Colon (tissue), 2 donors: Measurements from ENCODE around the gene CELA3A.

ENCODE experiments used
- FAIRE-seq: peaks from 2 replicates; lab custom pipeline; 2012; peaks lifted over from hg19 to GRCh38; lab: Jason Lieb, UNC
- donor health status: control.
- donor health status: control.

CELA3A gene

DNA sequence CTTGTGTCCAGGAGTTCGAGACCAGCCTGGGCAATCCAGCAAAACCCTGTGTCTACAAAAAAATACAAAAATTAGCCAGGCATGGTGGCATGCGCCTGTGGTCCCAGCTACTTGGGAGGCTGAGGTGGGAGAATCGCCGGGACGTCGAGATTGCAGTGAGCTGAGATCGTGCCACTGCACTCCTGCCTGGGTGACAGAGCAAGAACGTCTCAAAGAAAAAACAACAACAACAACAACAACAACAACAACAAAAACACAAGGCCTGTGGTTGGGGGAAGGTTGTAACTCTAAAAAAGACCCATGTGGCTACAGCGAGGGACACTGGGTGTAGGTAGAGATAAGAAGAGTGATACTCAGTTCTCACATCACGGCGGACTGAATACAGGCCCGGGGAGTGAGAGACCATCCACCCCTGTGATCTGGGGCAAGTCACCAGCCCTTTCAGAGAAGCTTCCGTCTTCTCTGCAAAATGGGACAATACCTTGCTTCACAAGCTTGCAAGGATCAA lies 50.2 kb downstream of the CELA3A start:
- FAIRE-seq: no peak

DNA sequence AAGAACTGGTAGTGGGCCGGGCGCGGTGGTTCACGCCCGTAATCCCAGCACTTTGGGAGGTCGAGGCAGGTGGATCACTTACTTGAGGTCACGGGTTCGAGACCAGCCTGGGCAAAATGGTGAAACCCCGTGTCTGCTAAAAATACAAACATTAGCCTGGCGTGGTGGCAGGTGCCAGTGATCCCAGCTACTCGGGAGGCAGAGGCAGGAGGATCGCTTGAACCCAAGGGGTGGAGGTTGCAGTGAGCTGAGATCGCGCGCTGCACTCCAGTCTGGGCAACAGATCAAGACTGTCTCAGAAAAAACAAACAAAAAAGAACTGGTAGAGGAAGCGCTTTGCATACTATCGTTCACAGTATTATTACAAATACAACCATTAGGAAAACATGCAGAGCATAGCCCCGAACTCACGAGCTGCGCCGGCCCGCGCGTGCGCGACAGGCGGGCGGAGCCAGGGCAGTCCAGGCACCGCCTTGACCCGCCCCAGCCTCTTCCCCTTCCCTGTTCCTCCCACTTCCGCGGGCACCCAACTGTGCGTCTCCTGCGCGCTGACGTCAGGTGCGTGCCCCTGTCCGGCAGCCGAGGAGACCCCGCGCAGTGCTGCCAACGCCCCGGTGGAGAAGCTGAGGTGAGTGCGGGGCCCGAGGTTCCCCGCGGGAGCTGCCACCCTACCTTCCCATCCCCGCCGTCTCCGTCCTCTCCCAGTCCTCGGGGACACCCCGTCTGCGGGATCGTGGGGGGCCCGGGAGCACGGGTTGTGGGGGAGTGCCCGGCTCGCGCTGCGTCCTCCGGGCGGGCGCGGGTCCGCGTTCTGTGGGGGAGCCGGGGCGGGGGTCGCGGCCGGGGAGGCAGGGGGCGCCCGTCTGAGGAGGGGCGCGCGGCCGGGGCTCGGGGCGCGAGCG lies 50.9 kb downstream of the CELA3A start, which contains the start of gene CDC42:
CDC42 (plus strand) TSS at position 595 of the 902 bp plus-strand sequence. CDS start 25,770 bp downstream, outside the sequence.
- FAIRE-seq: no peak

DNA sequence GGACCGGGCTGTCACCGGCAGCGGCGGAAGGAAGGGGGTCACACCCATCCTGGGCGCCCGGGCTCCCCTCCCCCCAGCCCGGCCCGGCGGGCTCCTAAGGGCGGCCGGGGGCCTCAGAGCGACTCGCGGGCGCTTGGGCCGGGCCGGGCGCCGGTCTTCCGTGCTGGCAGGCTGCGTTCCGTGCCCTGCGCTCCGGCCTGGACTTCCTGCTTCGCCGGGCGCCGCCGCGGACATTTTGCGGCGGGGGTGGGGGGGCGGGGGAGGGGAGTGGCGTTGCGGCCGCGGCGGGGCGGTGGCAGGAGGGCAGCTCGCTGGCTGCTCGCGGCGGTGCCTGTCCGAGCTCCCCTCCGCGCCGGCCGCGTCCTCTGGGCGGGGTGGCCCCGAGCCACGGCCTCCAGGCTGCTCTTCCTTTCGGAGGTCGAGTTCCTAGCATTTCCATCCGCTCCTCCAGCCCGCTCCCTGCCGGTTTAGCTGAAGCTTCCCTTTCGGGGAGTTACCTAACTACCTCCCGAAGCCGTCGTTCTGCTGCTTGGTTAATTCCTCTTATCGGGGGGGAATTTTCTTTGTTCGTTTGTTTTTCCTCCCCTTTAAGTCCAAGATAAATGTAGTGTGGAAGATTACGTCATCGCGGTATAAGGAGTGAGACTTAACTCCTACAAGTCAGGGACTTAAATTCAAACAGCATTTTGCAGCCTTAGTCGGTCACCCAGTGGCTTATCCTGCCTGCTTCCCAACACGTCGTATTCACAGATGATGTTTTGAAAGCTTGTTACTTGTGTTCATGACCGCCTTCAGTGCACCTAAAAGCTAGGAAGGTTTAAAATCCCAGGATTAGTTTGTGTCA lies 51.8 kb downstream of the CELA3A start:
- no peak for FAIRE-seq

DNA sequence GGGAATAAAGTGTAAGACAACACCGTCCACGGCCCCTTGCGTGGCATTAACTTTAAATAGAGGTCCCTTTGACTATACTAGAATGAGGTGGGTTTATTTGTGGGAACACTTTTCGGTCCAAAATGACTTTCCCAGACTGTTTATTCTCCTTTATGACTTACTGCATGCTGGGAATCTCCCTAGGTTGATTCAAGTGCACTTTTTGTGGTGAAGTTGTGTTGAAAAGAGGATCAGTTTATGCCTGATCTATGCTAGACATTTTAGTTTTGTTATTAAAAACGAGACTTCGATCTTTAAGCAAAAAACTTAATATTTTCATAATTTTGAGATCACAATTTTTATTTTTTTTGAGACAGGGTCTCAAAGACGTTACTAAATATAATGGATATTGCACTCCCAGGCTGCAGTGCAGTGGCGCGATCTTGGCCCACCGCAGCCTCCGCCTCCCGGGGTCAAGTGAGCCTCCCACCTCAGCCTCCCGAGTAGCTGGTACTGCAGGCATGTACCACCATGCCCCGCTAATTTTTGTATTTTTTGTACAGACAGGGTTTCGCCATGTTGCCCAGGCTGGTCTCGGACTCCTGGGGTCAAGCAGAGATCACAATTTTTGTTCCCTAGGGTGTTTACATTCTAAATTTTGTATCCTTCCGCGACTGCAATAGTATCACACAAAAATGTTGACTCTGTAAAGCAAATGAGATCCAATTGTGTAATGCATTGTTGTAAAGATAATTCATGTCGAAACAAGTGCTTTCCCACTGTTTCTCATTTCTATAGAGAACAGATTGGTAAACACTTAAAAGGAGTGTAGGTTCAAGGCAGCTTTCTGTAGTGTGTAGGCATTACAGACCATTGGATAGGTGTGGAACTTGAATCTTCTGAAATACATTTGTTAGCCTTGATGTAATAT lies 52.7 kb downstream of the CELA3A start:
- FAIRE-seq: no peak

DNA sequence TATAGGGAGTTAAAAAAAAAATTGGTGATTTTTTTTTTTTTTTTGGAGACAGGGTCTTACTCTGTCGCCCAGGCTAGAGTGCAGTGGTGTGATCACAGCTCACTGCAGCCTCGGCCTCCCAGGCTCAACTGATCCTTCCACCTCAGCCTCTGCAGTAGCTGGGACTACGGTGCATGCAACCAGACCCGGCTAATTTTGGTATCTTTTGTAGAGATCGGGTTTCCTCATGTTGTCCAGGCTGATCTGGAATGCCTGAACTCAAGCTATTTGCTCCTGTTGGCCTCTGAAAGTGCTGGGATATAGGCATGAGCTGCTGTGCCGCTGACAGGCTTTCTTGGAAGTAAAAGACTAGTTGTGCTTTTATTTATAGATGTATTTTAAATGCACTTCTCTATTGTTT lies 54.0 kb downstream of the CELA3A start:
- FAIRE-seq: no peak

DNA sequence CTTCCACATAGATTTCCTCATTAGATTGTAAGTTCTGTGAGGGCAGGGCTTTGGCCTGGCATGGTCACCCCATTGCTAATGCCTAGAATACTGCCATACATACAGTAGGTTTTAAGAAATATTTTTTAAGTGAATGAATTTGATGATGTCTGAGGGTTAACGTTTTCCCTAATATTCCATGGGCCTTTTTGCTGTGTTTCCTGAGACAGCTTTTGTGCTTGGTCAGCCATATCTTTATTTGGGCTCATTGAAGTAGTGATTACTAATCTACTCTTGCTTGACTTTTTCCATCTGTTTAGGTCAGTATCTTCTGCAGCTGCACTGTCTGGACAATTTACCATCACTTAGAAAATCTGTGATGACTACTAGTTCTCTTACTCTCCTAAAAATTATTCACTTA lies 54.6 kb downstream of the CELA3A start:
- FAIRE-seq: no peak

DNA sequence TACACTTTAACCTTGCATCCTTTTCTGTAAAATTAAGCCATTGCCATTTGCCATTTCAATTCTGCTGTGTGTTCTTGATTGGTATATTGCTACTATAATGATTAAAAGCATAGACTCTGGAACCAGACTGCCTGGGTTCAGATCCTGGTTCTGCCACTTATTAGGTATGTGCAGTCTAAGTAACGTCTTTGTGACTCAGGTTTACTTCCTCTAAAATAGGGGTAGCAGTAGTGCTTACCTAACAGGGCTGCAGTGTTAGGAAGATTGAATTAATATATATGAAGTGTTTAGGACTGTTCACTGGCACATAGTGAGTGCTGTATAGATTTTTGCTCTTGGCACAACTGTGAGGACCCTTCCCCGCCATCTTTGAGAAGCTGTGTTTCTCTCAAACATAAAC lies 55.5 kb downstream of the CELA3A start:
- FAIRE-seq: no peak

DNA sequence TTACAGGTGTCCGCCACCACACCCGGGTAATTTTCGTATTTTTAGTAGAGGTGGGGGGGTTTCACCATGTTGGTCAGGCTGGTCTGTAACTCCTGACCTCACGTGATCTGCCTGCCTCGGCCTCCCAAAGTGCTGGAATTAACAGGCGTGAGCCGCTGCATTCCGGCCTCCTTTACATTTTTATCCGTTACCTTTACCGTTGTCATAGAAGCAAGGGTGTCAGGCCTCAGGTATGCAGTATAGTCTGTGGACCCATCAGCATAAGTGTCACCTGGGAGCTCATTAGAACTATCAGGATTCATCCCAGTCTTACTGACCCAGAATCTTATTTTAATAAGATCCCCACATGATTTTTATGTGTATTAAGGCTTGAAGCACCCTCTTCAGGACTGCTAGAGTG lies 56.4 kb downstream of the CELA3A start:
- no peak for FAIRE-seq
